Activated T-cell treated with anti-CD3 and anti-CD28 coated beads, Interleukin-2, amount 50 U/mL, for 24 hours (primary cell): ENCODE results near the gene MAGEA6.
"Not testable (repeated sequence)": the region's sequence is repeated elsewhere in the genome, so short reads cannot be mapped to it uniquely, and the experiment has no call there.

Source experiments
- DNase-seq: peaks from one replicate; pipeline ENCODE4 v3.0.0-alpha.2; 2020
- H3K27ac Mint-ChIP-seq: 2 replicates; pipeline ENCODE4 v1.8.0; 2020; ENCODE audit warnings: mild to moderate bottlenecking, mixed read lengths
- H3K27me3 Mint-ChIP-seq: 2 replicates; pipeline ENCODE4 v1.8.0; 2020; ENCODE audit warnings: mixed read lengths
- H3K36me3 Mint-ChIP-seq: 2 replicates; pipeline ENCODE4 v1.8.0; 2020; ENCODE audit warnings: low read depth, mixed read lengths
- H3K4me1 Mint-ChIP-seq: 2 replicates; pipeline ENCODE4 v1.8.0; 2020; ENCODE audit warnings: low read depth, mixed read lengths
- H3K4me3 Mint-ChIP-seq: 2 replicates; pipeline ENCODE4 v1.8.0; 2020; ENCODE audit warnings: mild to moderate bottlenecking, moderate library complexity, mixed read lengths
- H3K9me3 Mint-ChIP-seq: 2 replicates; pipeline ENCODE4 v1.8.0; 2020; ENCODE audit warnings: mixed read lengths

Gene MAGEA6

GRCh38 chrX:152753686-152754650 lies 15.5 kb downstream of the MAGEA6 start, which contains the start of gene MAGEA2:
TSS of gene MAGEA2 (minus strand) at chrX:152753842. CDS start at chrX:152751363, 2,479 bp downstream.
- not testable (repeated sequence) for H3K27me3 Mint-ChIP-seq, H3K9me3 Mint-ChIP-seq, DNase-seq, H3K4me3 Mint-ChIP-seq, H3K4me1 Mint-ChIP-seq, H3K27ac Mint-ChIP-seq, H3K36me3 Mint-ChIP-seq

- no peaks in the 10 kb centered on the region for H3K9me3 Mint-ChIP-seq
- no peaks in the 10 kb centered on the region for H3K4me1 Mint-ChIP-seq
- no peak for DNase-seq
- no peak overlapping the region for H3K27ac Mint-ChIP-seq
- peaks cover 16% of the 10 kb centered on the region for H3K27me3 Mint-ChIP-seq
- no peak overlapping the region for H3K4me3 Mint-ChIP-seq
- H3K36me3 Mint-ChIP-seq: no peaks in the 10 kb centered on the region
Observed at GRCh38 chrX:152738560-152738959, 30.9 kb downstream of the MAGEA6 start.

- not testable (repeated sequence) for H3K4me1 Mint-ChIP-seq, H3K36me3 Mint-ChIP-seq, H3K4me3 Mint-ChIP-seq, H3K9me3 Mint-ChIP-seq, H3K27ac Mint-ChIP-seq
- peak; percentile 2 for DNase-seq
- H3K27me3 Mint-ChIP-seq: peaks cover 16% of the 10 kb centered on the region
Observed at GRCh38 chrX:152736528-152736927, 33.0 kb downstream of the MAGEA6 start.

DNA sequence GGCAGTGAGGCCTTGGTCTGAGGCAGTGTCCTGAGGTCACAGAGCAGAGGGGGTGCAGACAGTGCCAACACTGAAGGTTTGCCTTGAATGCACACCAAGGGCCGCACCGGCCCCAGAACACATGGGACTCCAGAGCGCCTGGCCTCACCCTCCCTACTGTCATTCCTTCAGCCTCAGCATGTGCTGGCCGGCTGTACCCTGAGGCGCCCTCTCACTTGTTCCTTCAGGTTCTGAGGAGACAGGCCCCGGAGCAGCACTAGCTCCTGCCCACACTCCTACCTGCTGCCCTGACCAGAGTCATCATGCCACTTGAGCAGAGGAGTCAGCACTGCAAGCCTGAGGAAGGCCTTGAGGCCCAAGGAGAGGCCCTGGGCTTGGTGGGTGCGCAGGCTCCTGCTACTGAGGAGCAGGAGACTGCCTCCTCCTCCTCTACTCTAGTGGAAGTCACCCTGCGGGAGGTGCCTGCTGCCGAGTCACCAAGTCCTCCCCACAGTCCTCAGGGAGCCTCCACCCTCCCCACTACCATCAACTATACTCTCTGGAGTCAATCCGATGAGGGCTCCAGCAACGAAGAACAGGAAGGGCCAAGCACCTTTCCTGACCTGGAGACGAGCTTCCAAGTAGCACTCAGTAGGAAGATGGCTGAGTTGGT lies 33.5 kb downstream of the MAGEA6 start:
- H3K4me1 Mint-ChIP-seq: no peaks in the 10 kb centered on the region
- H3K27ac Mint-ChIP-seq: no peak overlapping the region
- H3K9me3 Mint-ChIP-seq: no peaks in the 10 kb centered on the region
- no peaks in the 10 kb centered on the region for H3K36me3 Mint-ChIP-seq
- peaks cover 16% of the 10 kb centered on the region for H3K27me3 Mint-ChIP-seq
- DNase-seq: peak; percentile 8
- H3K4me3 Mint-ChIP-seq: no peak overlapping the region

GRCh38 chrX:152735101-152735500 lies 34.4 kb downstream of the MAGEA6 start:
- no peak overlapping the region for H3K4me3 Mint-ChIP-seq
- DNase-seq: no peak
- no peaks in the 10 kb centered on the region for H3K36me3 Mint-ChIP-seq
- H3K9me3 Mint-ChIP-seq: no peaks in the 10 kb centered on the region
- H3K4me1 Mint-ChIP-seq: no peaks in the 10 kb centered on the region
- peaks cover 15% of the 10 kb centered on the region for H3K27me3 Mint-ChIP-seq
- no peak overlapping the region for H3K27ac Mint-ChIP-seq

- H3K27ac Mint-ChIP-seq, H3K4me1 Mint-ChIP-seq, H3K9me3 Mint-ChIP-seq, H3K36me3 Mint-ChIP-seq, H3K4me3 Mint-ChIP-seq: not testable (repeated sequence)
- H3K27me3 Mint-ChIP-seq: peaks cover 21% of the 10 kb centered on the region
- peak; percentile 5 for DNase-seq
Observed at GRCh38 chrX:152734143-152734858, 35.2 kb downstream of the MAGEA6 start.

DNA sequence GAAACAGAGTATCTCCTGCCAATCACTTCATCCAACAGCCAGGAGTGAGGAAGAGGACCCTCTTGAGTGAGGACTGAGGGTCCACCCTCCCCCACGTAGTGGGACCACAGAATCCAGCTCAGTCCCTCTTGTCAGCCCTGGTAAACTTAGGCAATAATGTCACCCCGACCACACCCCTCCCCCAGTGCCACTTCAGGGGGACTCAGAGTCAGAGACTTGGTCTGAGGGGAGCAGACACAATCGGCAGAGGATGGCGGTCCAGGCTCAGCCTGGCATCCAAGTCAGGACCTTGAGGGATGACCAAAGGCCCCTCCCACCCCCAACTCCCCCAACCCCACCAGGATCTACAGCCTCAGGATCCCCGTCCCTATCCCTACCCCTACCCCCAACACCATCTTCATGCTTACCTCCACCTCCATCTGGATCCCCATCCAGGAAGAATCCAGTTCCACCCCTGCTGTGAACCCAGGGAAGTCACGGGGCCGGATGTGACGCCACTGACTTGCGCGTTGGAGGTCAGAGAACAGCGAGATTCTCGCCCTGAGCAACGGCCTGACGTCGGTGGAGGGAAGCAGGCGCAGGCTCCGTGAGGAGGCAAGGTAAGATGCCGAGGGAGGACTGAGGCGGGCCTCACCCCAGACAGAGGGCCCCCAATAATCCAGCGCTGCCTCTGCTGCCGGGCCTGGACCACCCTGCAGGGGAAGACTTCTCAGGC lies 36.1 kb downstream of the MAGEA6 start, which contains the start of the genes CSAG1 and MAGEA12:
CSAG1 (minus strand) TSS at position 461 of the 715 bp plus-strand sequence. CDS start 1,261 bp downstream, outside the sequence.
MAGEA12 (plus strand) TSS at position 497 of the 715 bp plus-strand sequence. CDS start 2,405 bp downstream, outside the sequence.
- H3K9me3 Mint-ChIP-seq: no peaks in the 10 kb centered on the region

GRCh38 chrX:152725409-152725808 lies 44.1 kb downstream of the MAGEA6 start:
- no peak overlapping the region for H3K27ac Mint-ChIP-seq
- H3K4me3 Mint-ChIP-seq: no peak overlapping the region
- no peak for DNase-seq
- no peaks in the 10 kb centered on the region for H3K9me3 Mint-ChIP-seq
- H3K4me1 Mint-ChIP-seq: no peaks in the 10 kb centered on the region
- H3K36me3 Mint-ChIP-seq: no peaks in the 10 kb centered on the region
- H3K27me3 Mint-ChIP-seq: peaks cover 37% of the 10 kb centered on the region

More for the DNA sequence above, 36.1 kb downstream of the MAGEA6 start, which contains the start of the genes CSAG1 and MAGEA12:
- Mint-ChIP-seq H3K4me1 (no peaks in the 10 kb centered on the region), H3K27me3 (peaks cover 22% of the 10 kb centered on the region), H3K27ac (no peak within 1 kb of the TSS), H3K36me3 (no peaks in the 10 kb centered on the region), H3K4me3 (no peak within 1 kb of the TSS)
- DNase-seq: peak; percentile 1
